Cardiac fibroblast (primary cell): ENCODE data around the gene ELFN2.

ENCODE experiments used
- DNase-seq, 2 donors: peaks; one replicate each; pipeline versions ENCODE4 v3.0.0 to v3.0.0-alpha.2; 2010; ENCODE audit warnings: low read depth in 2 of 2
- H3K4me3 ChIP-seq, 2 donors: replicated peaks in 1 of 2; 1 replicate in 1 of 2; 2 replicates in 1 of 2; pipeline ENCODE4 v1.5.1; 2011; ENCODE audit warnings: low read depth in 2 of 2, low read length in 2 of 2, mild to moderate bottlenecking in 2 of 2, moderate library complexity in 1 of 2
- CTCF ChIP-seq: IDR thresholded peaks from one replicate; pipeline ENCODE4 v1.5.1; 2011; ENCODE audit warnings: low read depth, mild to moderate bottlenecking, low read length, inconsistent platforms

ELFN2 gene

GRCh38 chr22:37410174-37411055 lies 16.9 kb downstream of the ELFN2 start:
- TF ChIP-seq CTCF: no peak
- no peak overlapping the region for H3K4me3 ChIP-seq
- no peak for DNase-seq

- TF ChIP-seq CTCF: no peak
- no peak for DNase-seq
- no peak overlapping the region for H3K4me3 ChIP-seq
Measured at GRCh38 chr22:37409459-37410050, 17.7 kb downstream of the ELFN2 start.

GRCh38 chr22:37409031-37409430 lies 18.2 kb downstream of the ELFN2 start:
- H3K4me3 ChIP-seq: no peak overlapping the region
- DNase-seq: no peak
- TF ChIP-seq CTCF: no peak

GRCh38 chr22:37407856-37408255 lies 19.4 kb downstream of the ELFN2 start:
- no peak overlapping the region for H3K4me3 ChIP-seq
- DNase-seq: no peak
- no peak for TF ChIP-seq CTCF

GRCh38 chr22:37406441-37407235 lies 20.6 kb downstream of the ELFN2 start:
- TF ChIP-seq CTCF: no peak

GRCh38 chr22:37404091-37404490 lies 23.2 kb downstream of the ELFN2 start:
- DNase-seq: no peak
- H3K4me3 ChIP-seq: no peak overlapping the region
- TF ChIP-seq CTCF: no peak

More at GRCh38 chr22:37406441-37407235, 20.6 kb downstream of the ELFN2 start:
- DNase-seq: no peak
- no peak overlapping the region for H3K4me3 ChIP-seq
